Adrenal gland (tissue), 5 donors: ENCODE results near the gene SPATA19.

Experiments used
- CTCF ChIP-seq, 6 experiments: fragments of 450-650 bp in 4 of 6; fragments of 200-600 bp in 2 of 6; sonication (generic) in 1 of 6; IDR thresholded peaks; 1 replicate in 5 of 6; 2 replicates in 1 of 6; pipeline versions ENCODE4 v1.5.1 to v1.8.0; 2016 to 2021; ENCODE audit warnings: antibody characterized with exemption in 6 of 6, mild to moderate bottlenecking in 2 of 6, moderate library complexity in 1 of 6
- POLR2A ChIP-seq, 2 donors: fragments of 450-650 bp; IDR thresholded peaks; one replicate each; pipeline ENCODE4 v1.6.1; 2017; ENCODE audit warnings: antibody characterized with exemption in 2 of 2, mild to moderate bottlenecking in 2 of 2, moderate library complexity in 1 of 2
- donor health status: DM: no; HTN: no; CAD: no.

- TF ChIP-seq CTCF (IDR thresholded peaks at IDR 0.05) (no peak), POLR2A (IDR thresholded peaks at IDR 0.05) (no peak)
These were observed 47.5 kb upstream of the SPATA19 start for GRCh38 chr11:133892584-133893380.
